ENCODE data around the gene MYORG.

The MYORG gene

DNA sequence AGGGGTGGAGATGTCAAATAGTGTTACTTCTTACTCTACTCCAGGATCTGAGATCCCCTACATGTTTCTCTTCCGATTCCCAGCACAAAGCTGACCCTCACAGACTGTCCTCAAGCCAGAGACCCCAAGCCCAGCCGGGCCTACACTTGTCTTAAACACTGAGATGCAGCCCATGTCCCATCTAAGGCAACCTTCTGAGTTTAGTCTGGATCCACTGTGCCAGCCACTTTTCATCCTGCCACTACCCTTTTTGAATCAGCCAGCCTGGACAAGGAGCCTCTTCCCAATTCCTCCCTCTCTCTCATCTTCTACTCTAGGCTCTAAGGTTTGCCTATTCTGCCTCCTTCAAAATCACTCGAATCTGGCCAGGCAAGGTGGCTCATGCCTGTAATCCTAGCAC lies 6.2 kb upstream of the MYORG start:
- H3K27me3 ChIP-seq, result no peaks in the 10 kb centered on the region
- H3K4me1 ChIP-seq, result no peaks in the 10 kb centered on the region
- no peaks in the 10 kb centered on the region for H3K36me3 ChIP-seq
- no peak for DNase-seq
- H3K4me3 ChIP-seq (ENCODE audit: low read depth, low read length), result no peak overlapping the region
- TF ChIP-seq, protein P1, sequence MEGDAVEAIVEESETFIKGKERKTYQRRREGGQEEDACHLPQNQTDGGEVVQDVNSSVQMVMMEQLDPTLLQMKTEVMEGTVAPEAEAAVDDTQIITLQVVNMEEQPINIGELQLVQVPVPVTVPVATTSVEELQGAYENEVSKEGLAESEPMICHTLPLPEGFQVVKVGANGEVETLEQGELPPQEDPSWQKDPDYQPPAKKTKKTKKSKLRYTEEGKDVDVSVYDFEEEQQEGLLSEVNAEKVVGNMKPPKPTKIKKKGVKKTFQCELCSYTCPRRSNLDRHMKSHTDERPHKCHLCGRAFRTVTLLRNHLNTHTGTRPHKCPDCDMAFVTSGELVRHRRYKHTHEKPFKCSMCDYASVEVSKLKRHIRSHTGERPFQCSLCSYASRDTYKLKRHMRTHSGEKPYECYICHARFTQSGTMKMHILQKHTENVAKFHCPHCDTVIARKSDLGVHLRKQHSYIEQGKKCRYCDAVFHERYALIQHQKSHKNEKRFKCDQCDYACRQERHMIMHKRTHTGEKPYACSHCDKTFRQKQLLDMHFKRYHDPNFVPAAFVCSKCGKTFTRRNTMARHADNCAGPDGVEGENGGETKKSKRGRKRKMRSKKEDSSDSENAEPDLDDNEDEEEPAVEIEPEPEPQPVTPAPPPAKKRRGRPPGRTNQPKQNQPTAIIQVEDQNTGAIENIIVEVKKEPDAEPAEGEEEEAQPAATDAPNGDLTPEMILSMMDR (IDR thresholded peaks at IDR 0.05; ENCODE audit: low read depth, low read length), result no peak
- no peaks in the 10 kb centered on the region for H3K9me3 ChIP-seq

DNA sequence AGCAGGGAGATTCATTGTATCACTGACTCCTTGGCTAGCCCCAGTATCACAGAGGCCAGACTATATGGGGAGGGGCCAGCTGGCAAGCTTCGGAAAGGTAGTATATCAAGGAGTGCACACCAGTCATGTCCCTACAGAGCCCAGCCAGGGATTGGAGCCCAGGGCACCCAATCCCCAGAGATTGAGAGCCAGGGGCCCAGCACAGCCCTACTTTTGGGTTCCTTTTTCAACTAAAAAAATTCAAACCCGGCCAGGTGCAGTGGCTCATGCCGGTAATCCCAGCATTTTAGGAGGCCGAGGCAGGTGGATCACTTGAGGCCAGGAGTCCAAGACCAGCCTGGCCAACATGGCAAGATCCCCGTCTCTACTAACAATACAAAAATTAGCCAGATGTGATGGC lies 5.4 kb upstream of the MYORG start:
- Histone ChIP-seq H3K36me3 (no peaks in the 10 kb centered on the region), H3K4me1 (no peaks in the 10 kb centered on the region), H3K4me3 (ENCODE audit: low read depth, low read length) (no peak overlapping the region), H3K9me3 (no peaks in the 10 kb centered on the region), H3K27me3 (no peaks in the 10 kb centered on the region)
- DNase-seq, result no peak
- TF ChIP-seq, protein P1 (IDR thresholded peaks at IDR 0.05; ENCODE audit: low read depth, low read length), result no peak

DNA sequence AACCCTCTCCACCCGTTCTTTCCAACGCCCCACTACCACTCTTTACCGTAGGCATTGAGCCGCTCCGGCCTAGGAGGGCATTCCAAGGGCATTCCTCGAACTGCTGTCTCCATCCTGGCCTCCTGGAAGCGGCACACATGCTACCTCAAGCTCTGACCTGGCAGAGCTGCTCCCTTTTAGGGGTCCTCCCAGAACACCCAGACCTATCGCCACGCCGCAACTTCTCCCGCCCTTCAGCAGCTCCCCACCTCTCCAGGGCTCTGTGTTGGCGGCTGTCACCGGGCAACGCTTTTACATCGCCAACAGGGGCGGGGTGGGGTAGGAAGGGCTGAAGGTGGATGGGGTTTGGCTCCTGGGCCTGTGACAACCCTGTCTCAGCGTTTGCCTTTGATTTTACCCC lies 4.6 kb upstream of the MYORG start:
- H3K4me1 ChIP-seq, result no peaks in the 10 kb centered on the region
- TF ChIP-seq, protein P1 (IDR thresholded peaks at IDR 0.05; ENCODE audit: low read depth, low read length), result no peak
- DNase-seq, result no peak
- H3K9me3 ChIP-seq, result no peaks in the 10 kb centered on the region
- H3K27me3 ChIP-seq, result no peaks in the 10 kb centered on the region
- no peak overlapping the region for H3K4me3 ChIP-seq (ENCODE audit: low read depth, low read length)
- no peaks in the 10 kb centered on the region for H3K36me3 ChIP-seq

DNA sequence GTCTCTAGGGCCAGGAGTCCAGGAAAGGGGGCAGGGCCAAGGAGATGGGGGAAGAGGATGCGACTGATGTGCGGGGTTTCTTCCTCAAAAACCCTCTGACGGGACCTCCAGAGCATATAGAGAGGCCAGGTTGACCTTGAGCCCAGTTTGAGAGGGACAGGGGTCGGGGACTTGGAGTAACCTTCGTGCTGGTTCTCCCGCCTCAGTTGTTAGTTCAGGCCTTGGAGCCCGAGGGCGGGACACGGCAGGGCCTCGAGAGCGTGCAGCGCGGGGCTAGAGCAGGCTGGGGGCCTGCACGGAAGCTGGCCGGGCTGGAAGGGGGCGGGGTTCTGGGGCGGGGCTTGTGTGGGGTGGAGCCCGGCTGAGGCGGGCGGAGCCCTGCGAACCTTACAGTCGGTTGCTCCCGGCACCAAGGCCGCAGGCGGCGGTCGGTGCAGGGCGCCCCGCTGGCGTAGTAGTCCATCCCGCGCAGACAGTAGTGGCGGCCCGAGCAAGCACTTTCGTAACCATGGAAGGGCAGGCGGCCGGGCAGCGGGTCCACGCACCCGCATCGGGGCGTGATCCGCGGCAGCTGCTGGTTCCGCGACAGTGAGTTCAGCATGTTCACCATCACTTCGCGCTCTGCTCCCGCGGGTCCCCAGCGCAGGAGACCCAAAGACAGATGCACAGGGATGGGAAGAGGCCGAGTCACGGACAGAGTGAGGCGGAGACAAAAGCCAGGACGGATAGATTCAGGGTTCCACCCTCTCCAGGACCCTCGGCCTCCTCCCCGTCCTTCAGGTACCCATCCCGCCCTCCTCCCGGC lies 4.0 kb upstream of the MYORG start:
- no peaks in the 10 kb centered on the region for H3K4me1 ChIP-seq

DNA sequence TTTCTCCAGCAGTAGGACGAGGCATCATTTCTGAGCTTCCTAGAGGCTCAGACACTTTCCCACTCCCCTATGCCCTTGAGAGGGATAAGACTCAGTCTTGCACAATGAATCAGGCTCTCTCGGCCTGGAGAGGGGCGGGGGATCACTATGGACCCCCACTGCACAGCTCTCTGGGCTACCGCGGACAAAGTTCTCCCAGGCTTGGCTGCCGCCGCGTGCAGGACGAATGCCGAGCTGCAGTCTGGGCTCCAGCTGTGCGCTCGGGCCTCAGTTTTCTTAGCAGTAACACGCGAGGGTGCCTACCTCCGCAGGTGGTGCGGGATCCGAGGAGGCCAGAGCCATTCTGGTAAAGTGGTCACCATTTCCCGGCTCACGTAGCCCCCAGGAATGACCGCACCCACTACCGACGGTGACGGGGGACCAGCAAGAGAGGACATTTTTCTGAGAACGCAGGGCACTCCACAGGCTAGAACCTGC lies 3.4 kb upstream of the MYORG start:
- H3K9me3 ChIP-seq, result no peaks in the 10 kb centered on the region
- TF ChIP-seq, protein P1 (IDR thresholded peaks at IDR 0.05; ENCODE audit: low read depth, low read length), result no peak
- H3K36me3 ChIP-seq, result no peaks in the 10 kb centered on the region
- H3K4me3 ChIP-seq (ENCODE audit: low read depth, low read length), result no peak overlapping the region
- H3K27me3 ChIP-seq, result no peaks in the 10 kb centered on the region
- H3K4me1 ChIP-seq, result no peaks in the 10 kb centered on the region
- DNase-seq, result no peak

More for the DNA sequence above, 4.0 kb upstream of the MYORG start:
- Histone ChIP-seq H3K36me3 (no peaks in the 10 kb centered on the region), H3K27me3 (no peaks in the 10 kb centered on the region), H3K4me3 (ENCODE audit: low read depth, low read length) (no peak overlapping the region), H3K9me3 (no peaks in the 10 kb centered on the region)
- TF ChIP-seq, protein P1 (IDR thresholded peaks at IDR 0.05; ENCODE audit: low read depth, low read length), result no peak
- DNase-seq, result peak; percentile 34

DNA sequence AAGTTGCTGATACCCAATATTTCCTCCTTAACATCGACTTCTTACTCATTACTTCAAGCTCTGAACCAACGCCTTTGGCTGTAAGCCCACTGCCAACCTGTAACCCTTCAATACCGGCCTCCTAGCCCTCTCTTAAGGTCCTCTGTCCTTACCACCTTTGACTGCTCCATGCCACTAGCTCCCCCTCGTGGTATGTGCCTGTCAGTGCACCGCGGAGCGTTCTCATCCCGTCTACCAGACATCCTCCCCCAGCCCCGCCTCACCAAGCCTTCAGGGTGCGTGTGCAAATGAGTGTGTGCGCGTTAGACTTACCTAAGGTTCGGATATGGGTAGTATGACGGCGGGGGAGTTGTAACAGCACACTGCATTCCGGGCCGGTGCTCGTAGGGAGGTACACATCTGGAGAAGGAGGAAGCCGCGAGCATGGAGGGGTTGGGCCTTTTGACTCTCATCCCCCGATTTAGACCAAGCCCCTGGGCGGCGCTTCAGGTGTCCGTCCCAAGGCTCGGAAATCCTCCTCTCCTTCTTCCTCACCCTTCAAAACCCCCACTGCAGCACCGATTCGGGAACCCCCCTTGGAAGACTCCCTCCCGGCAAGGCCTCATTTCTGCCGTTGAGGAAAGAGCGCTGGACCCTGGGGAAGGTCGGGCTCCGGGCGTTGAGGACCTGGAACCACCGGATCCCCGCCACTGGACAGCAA lies 2.8 kb upstream of the MYORG start:
- H3K27me3 ChIP-seq, result no peaks in the 10 kb centered on the region
- H3K4me3 ChIP-seq (ENCODE audit: low read depth, low read length), result peak overlapping the region; percentile 37

More for the DNA sequence above, 2.8 kb upstream of the MYORG start:
- Histone ChIP-seq H3K9me3 (no peaks in the 10 kb centered on the region), H3K4me1 (no peaks in the 10 kb centered on the region), H3K36me3 (no peaks in the 10 kb centered on the region)
- DNase-seq, result peak; percentile 84
- TF ChIP-seq, protein P1 (IDR thresholded peaks at IDR 0.05; ENCODE audit: low read depth, low read length), result peak; percentile 99

Data from BE2C (cell line).